ENCODE measurements around the gene SPOCD1.

Gene SPOCD1

GRCh38 chr1:31798433-31799195, 17.2 kb downstream of the SPOCD1 start (continued):
- TF ChIP-seq ZNF76 (tag by site-specific recombination; IDR thresholded peaks at IDR 0.05; ENCODE audit: borderline replicate concordance, low read depth) (no peak), PRDM10 (tag by site-specific recombination; IDR thresholded peaks at IDR 0.05) (peak; percentile 67; the same call in 1 of the 2 replicates), GLIS2 (tag by site-specific recombination; IDR thresholded peaks at IDR 0.05) (no peak; the same call in 1 of the 2 replicates), ZNF433 (tag by site-specific recombination; IDR thresholded peaks at IDR 0.05; ENCODE audit: low read depth) (no peak), ZNF621 (tag by site-specific recombination; IDR thresholded peaks at IDR 0.05) (no peak), ZFHX2 (tag by site-specific recombination; conservative IDR thresholded peaks at IDR 0.05) (peak; percentile 96), ZBTB48 (tag by site-specific recombination; IDR thresholded peaks at IDR 0.05) (no peak; the same call in 1 of the 2 replicates), ZNF830 (tag by site-specific recombination; IDR thresholded peaks at IDR 0.05; ENCODE audit: low read depth) (no peak), OVOL3 (tag by site-specific recombination; IDR thresholded peaks at IDR 0.05) (no peak), GLIS1 (tag by site-specific recombination; IDR thresholded peaks at IDR 0.05) (peak; percentile 15; the same call in 1 of the 2 replicates), ZNF518A (tag by site-specific recombination; conservative IDR thresholded peaks at IDR 0.05; ENCODE audit: low read depth) (no peak), AEBP2 (tag by site-specific recombination; IDR thresholded peaks at IDR 0.05; ENCODE audit: borderline replicate concordance) (no peak), ZIC2 (tag by site-specific recombination; IDR thresholded peaks at IDR 0.05) (peak; percentile 61; the same call in 1 of the 2 replicates), ZNF394 (tag by site-specific recombination; IDR thresholded peaks at IDR 0.05; ENCODE audit: borderline replicate concordance) (no peak), HOXD13 (CRISPR knock-in tag; IDR thresholded peaks at IDR 0.05; ENCODE audit: borderline replicate concordance) (no peak), ZNF555 (tag by site-specific recombination; conservative IDR thresholded peaks at IDR 0.05) (no peak), ZNF560 (tag by site-specific recombination; IDR thresholded peaks at IDR 0.05; ENCODE audit: borderline replicate concordance) (no peak), ZNF292 (tag by site-specific recombination; IDR thresholded peaks at IDR 0.05; ENCODE audit: borderline replicate concordance, low read depth) (no peak), ATF2 (tag by site-specific recombination; IDR thresholded peaks at IDR 0.05; ENCODE audit: low read depth) (no peak), SCRT2 (tag by site-specific recombination; IDR thresholded peaks at IDR 0.05) (no peak), IKZF3 (tag by site-specific recombination; IDR thresholded peaks at IDR 0.05) (no peak), WT1 (tag by site-specific recombination; IDR thresholded peaks at IDR 0.05) (no peak), ZNF37A (tag by site-specific recombination; IDR thresholded peaks at IDR 0.05) (no peak), RBAK (tag by site-specific recombination; IDR thresholded peaks at IDR 0.05) (no peak)

Measured in HEK293 (cell line).